NCI-H748 (cell line): ENCODE measurements around the gene PP2D1.
"Not testable (repeated sequence)": the region's sequence is repeated elsewhere in the genome, so short reads cannot be mapped to it uniquely, and the experiment has no call there.

ENCODE experiments used
- DNase-seq: peaks from one replicate; lab custom pipeline; 2025; ENCODE audit not compliant: unreplicated experiment; lab: John Stamatoyannopoulos, UW

PP2D1 gene

DNA sequence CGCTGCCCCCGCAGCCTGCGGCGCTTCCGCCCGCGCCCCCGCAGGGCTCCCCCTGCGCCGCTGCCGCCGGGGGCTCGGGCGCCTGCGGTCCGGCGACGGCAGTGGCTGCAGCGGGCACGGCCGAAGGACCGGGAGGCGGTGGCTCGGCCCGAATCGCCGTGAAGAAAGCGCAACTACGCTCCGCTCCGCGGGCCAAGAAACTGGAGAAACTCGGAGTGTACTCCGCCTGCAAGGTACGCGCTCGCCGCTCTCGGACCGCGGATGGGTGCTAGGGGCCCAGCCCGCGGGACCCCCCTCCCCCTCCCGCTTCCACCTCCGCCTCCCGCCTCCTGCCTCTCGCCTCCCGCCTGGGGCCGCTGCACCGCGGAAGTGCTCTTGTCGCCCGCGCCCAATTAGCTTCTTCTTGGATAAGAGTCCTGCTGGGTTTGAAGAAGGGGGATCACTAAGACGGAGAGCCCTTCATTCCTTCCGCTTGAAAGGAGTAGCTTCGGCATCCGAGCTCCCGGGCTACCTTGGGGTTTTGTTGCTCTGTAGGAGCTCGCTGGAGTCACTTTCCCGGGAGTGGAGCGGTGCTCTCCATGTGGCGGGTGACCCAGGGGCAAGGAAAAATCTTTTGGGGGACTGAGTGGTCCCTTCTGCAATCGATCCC, 28.6 kb upstream of the PP2D1 start:
- peak; percentile 57 for DNase-seq

DNA sequence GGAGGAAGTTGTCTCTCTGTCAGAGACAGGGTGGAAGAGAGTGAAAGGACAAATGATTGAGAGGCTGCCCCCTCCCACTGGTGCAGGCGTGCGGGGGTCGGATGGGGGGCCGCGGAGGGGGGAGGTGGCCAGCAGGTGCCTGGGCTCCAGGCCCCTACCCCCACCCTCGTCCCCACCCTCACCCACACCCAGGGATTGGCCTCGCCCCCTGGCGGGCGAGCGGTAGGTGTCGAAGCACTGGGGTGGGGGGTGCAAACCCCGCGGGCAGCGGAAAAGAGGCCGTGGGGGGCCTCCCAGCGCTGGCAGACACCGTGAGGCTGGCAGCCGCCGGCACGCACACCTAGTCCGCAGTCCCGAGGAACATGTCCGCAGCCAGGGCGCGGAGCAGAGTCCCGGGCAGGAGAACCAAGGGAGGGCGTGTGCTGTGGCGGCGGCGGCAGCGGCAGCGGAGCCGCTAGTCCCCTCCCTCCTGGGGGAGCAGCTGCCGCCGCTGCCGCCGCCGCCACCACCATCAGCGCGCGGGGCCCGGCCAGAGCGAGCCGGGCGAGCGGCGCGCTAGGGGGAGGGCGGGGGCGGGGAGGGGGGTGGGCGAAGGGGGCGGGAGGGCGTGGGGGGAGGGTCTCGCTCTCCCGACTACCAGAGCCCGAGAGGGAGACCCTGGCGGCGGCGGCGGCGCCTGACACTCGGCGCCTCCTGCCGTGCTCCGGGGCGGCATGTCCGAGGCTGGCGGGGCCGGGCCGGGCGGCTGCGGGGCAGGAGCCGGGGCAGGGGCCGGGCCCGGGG, 27.9 kb upstream of the PP2D1 start, which contains the start of gene KAT2B:
Gene KAT2B (plus strand): TSS at position 682 of the 783 bp plus-strand sequence. CDS start 32 bp downstream, at position 714.
- peak; percentile 63 for DNase-seq

DNA sequence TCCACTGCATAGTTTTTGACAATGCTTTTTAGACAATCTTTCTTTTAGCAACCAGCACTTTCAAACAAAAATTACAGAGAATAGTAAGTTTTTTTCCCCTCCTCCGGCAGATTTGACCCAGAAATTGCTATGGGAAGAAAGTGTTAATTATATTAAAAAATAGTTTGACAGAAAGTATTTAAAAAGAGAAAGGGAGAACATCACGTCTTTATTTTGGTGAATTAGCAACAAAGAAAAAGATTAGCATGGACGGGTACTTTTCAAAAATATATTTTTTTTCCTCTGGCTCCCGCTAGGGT, 27.4 kb upstream of the PP2D1 start:
- no peak for DNase-seq

DNA sequence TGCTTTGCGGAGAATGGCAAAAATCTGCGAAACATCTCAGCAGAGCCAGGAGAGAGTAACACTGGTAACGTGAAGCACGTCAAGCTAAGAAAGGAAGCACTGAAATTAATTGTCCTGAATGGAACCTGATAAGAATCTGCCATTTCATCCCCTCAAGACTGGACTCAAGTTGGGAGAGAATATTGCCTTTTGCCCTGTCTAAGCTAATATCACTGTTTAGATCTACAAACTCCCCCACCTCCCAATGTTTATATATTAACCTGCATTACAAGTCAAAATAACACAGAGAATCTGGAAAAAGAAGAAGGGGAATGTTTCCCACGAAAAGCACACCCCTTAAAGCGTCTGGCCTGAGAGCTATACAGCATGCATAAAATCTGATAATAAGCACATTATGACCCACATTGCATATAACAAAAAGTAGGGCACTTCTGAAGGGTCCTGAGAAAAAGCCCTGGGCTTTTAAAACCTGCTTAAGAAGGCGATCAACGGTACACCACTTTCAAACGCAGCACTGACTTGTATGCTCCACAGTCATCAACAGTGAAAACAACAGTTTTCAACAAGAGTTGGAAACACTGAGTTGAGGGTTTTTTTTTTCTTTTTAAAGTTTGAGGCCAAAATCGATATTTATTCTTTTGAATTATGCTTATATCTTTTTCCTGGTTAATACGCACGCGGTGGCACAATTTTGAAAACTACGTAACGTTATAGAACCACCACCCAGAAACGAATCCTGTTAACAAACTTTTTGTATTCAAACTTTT, 26.8 kb upstream of the PP2D1 start:
- DNase-seq = no peak

DNA sequence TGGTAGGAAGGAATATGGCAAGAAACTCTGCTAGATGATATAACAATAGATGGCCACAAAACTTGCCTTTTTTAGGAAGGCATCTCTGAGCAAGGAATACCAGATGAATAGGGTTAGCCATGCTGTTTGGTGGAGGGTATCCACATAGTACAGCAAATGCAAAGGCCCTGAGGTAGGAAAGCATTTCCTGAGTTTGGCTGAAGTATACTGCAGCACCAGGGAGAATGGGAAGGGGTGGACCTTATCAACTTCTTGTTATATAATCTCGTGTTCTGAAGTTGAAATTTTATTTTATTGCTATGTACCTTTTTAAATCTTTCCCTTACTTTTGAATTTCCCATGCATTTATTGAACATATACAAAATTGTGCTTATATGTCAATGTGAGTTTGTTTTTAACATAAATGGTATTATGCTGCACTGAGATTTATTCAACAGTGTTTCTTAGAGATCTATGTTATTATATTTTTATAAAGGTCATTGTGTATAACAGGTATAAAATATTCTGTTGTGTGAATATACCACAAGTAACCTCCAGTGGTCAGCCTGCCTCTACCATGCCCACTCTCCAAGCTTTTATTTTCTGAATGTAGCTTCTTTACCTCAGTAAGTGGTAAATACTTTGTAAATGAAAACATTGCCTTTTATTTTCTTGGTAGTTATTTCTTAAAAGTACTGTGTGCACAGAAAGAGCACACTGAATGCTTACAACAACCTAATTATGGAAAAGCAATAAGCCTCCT, 25.4 kb upstream of the PP2D1 start:
- DNase-seq = no peak

DNA sequence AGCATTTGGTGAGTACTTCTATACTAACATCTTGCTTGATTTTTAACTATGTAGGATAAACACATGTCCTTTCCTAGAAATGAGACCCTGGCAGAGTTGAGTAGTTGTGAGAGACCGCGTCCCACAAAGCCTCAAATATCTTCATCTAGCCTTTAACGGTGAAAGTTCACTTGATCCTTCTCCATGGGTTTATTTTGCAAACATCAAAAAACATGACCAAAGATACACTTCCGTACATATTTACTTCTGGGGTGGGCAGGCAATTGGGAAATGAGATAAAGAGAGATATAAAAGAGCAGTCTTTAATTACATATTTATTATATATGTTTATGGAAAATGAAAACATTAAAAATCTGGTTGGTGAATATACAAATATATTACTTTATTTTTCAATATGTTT, 23.0 kb upstream of the PP2D1 start:
- DNase-seq = no peak

DNA sequence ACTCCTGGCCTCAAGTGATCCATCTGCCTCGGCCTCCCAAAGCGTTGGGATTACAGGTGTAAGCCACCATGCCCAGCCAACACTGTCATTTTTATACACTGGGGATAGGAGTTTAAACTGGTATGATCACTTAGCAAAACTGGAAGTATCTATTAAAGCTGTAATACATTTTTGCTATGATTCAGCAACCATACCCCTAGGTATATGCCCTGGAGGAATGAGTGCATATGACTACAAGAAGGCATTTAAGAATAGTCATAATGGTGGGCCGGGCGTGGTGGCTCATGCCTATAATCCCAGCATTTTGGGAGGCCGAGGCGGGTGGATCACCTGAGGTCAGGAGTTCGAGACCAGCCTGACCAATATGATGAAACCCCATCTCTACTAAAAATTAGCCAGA, 19.9 kb upstream of the PP2D1 start:
- not testable (repeated sequence) for DNase-seq

DNA sequence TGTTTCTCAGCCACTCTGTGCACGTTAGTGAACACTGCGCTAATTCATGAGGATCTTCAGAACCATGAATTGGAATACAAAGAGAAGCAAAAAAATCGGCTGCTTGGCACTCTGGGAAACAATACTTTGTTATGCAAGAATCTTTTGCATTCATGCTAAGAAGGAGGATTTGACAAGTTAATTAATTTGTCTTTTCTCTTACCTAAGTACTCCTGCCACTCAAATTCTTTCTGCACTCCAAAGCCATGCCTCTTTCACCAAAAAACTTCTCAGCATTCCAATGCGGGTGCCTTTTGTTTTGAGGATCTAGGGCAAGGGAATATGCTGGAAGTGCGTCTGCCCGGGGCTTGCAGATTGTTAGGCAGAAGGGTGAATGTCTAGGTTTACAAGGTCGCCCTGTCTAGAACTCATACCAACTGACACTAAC, 16.9 kb upstream of the PP2D1 start:
- no peak for DNase-seq

DNA sequence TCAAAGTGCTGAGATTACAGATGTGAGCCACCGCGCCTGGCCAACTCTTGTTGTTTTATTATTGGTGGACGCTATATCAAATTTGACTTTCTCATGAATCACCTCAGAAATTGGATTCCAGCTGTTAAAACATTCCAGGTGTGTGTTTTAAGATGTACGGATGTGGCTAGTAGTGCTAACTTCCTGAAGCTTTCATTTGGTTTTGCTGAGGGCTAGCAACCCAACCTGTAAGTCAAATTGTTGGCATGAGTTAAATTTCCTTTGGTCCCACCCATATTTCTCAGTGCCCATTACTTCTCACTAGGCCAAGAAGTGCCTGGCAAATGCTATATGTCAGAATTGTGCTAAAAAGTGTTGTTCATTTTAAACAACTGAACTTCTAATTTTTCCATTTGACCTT, 15.1 kb upstream of the PP2D1 start:
- no peak for DNase-seq

DNA sequence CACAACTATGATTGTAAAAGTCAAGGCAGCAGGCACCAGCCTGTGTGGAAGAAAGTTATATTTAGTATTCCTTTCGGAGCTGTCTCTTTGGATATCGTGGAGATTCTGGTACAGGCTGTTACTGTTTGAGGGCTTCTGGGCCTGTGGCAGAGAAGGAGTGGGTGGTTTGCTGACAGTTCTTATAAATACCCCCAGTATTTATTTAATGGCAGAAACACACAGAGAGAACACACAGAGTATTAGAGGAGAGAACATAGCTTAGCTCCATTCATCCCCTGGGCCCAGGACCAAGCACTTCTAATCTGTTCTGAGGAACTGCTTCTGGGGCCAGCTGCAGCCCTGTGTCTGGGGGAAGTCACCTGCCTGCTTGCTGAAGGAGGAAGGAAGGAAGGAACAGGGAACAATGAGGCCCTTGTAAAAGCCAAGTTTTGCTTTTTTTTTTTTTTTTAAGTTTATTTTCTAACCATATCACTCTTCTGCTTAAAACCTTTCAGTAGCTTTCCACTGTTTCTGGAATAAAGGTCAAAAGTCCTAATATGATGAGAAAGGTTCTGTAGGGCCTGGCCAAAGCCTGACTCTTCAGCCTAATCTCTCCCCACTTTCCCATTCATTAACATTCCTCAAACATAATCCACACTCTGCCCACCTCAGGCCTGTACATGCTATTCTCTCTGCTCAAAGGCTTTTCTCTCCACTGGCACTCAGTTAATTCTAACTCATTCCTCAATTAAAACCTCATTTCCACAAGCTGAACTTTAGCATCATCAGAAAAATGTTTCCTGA, 11.8 kb upstream of the PP2D1 start:
- no peak for DNase-seq

DNA sequence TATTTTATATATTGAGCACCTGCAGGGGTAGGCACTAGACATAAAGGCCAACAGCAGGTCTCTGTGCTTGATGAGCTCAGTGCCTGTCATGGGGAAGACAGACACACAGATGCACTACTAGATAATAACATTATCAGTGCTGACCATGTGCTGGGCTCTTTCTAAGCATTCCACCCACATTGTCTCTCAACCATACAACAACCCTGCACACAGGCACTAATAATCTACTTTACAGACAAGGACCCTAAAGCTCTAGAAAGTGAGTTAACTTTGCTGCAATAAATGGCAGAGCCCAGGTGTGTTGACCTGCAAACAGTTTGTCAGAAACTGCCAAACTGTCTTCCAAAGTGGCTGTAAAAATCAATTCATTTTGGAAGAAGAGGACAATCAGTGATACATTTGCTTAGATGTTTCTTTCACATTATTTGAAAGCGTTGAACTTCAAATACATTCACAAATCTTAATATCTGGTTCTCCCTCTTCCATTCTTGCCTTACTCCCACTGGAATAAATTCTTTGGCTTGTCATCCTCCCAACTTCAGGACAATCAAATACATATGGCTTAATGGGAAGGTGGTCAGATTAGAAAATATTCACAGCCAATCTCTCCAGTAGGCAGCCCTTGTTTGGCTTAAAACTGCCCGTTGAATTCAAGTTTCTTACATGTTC, 11.0 kb upstream of the PP2D1 start:
- DNase-seq = no peak

DNA sequence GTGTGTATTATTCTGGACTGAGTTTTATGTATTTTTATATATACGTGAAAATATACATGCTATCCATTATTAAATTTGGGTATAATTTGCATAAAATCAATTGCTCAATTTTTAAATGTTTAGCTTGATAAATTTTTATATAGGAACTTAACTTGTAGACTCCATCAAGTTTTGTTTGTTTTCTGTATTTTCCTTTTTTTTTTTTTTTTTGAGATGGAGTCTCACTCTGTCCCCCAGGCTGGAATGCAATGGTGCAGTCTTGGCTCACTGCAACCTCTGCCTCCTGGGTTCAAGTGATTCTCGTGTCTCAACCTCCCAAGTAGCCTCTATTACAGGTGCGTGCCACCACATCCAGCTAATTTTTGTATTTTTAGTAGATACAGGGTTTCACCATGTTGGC, 4.0 kb upstream of the PP2D1 start:
- not testable (repeated sequence) for DNase-seq

DNA sequence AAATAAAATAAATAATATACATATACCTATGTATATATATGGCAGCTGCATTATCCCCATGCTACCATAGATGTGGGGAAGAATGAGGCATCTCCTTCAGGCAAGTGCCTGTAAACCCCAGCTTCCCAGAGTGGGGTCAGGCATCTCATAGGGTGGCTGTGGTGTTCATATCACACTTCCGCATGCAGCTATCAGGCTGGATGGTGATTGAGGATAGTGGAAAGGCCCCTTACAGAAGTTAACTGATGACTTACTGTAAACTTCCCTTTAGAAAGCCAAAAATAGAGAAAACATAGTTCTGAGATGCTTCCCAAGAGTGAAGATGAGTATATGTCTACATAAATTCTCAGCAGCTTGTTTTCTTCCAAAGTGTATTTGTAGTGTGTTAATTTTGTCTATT, 3.5 kb upstream of the PP2D1 start:
- no peak for DNase-seq

DNA sequence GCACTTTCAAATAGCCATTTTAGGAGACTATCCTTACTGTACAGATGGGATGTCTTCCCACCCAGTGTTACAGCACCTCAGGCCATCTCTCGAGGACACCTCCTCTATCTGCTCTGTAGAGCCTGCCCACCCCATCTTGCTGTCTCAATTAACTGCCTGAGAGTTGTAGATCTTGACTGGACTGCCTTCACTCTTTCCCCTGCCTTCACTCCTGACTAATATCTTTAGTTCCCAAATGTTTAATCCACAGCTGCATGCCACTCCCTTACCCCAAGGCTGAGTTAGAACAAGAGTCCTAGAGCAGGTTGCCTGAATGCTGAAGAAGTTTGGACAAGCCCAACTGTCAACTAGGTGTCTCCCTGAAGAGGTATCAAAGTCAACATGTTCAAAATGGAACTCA, 1.3 kb upstream of the PP2D1 start:
- no peak for DNase-seq

DNA sequence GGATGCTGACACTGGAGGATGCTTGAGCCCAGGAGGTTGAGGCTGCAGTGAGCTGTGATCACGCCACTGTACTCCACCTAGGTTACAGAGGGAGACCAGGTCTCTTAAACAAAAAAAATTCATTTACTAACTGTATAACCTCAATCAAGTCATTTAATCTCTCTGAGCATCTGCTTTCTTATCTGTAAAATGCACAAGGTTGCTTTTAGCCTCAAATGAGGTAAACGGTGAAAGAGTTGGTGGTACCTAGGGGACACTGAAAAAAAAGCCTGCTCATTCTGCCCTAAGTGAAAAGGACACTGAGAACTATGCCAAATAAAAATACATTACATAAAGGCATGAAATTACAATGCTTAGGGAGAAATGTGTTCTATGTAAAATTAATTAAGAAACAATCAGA, 3.4 kb downstream of the PP2D1 start:
- no peak for DNase-seq

DNA sequence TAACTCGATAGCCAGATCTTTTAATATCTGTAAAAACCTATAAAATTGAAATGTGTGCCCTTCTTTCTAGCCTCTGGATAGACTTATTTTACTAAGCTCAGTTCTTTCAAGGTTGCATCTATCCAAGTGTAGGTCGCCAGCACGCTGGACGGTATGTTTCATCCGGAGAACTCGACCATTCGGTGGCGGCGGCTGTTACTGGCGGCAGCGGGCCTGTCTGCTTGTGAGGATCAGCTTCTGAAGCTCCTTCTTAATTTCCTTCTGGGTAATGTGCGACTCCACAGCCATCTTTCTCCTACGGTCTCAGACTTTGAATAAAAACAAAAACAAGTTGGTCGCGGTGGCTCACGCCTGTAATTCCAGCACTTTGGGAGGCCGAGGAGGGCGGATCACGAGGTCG, 4.1 kb downstream of the PP2D1 start:
- DNase-seq = no peak

DNA sequence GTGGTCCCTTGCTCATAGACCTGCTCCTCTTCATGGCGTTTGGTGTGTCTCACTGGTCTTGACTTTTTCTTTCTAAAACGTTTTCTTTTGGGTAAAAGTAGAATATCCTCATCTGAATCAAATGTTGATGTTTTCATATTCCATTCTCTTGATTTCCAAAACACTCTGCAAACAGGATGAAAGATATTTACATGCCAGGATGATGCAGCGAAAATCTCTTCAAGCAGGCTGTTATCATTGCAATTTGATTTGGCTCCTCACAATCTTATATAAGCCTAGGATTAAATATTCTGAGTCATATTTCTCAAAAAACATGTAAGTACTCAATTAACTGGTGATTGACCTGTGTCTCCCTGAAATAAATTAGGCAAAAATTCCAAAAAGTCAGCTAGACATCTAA, 10.1 kb downstream of the PP2D1 start:
- no peak for DNase-seq

DNA sequence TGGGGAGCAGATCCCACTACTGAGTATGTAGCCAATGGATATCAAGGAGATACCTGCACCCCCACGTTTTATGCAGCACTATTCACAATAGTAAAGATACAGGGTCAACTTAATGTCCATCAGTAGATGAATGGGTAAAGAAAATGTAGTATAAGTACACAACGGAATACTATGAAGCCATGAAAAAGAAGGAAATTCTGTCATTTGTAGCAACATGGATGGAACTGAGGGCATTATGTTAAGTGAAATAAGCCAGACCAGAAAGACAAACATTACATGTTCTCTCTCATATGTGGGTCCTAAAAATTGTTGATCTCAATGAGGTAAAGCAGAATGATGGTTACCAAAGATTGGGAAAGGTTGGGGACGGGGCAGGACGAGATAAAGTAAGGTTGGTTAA, 14.6 kb downstream of the PP2D1 start:
- no peak for DNase-seq

DNA sequence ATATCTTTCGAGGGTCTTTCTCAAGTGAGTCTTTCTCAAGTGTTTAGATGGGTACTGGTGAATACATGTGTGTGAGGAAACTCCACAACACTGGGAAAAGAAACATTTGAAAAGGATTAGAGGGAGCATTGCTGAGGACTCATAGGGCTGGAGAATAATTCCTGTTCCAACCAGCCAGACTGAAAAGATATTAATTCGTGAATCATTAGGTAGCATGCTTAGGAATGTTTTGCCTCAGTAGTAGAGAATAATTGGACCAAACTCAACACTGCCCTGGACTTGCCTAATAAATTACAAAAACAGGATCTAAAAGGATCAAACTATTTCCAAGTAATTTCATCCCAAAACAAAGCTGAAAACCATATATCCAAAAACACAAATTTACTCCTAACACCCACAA, 17.3 kb downstream of the PP2D1 start:
- DNase-seq = no peak

DNA sequence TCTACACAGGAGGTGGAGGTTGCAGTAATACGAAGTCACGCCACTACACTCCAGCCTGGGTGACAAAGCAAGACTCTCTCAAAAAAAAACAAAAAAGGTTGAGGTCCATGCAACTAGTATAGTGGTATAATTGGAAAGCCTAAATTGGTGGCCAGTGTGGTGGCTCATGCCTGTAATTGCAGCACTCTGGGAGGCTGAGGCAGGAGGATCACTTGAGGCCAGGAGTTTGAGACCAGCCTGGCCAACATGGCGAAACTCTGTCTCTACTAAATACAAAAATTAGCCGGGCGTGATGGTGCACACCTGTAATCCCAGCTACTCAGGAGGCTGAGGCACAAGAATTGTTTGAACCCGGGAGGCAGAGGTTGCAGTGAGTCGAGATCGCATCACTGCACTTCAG, 23.2 kb downstream of the PP2D1 start:
- not testable (repeated sequence) for DNase-seq
